GM21619 (cell line): ENCODE measurements around the gene WWP2.
"Not testable (repeated sequence)": the region's sequence is repeated elsewhere in the genome, so short reads cannot be mapped to it uniquely, and the experiment has no call there.

Experiments used
- ATAC-seq: cut with Tn5 transposase; IDR thresholded peaks from one replicate; pipeline ENCODE4 v1.9.1; 2021; ENCODE audit not compliant: unreplicated experiment

Gene WWP2

GRCh38 chr16:69793526-69793925, 31.4 kb downstream of the WWP2 start:
- ATAC-seq, result no peak

- no peak for ATAC-seq
These were observed 32.4 kb downstream of the WWP2 start for GRCh38 chr16:69794486-69794885.

- ATAC-seq, result no peak
These were observed 34.4 kb downstream of the WWP2 start for GRCh38 chr16:69796285-69797118.

GRCh38 chr16:69798466-69798865, 36.3 kb downstream of the WWP2 start:
- no peak for ATAC-seq

GRCh38 chr16:69799611-69800031, 37.5 kb downstream of the WWP2 start:
- ATAC-seq, result no peak

- no peak for ATAC-seq
These were observed 42.2 kb downstream of the WWP2 start for GRCh38 chr16:69804297-69804696.

GRCh38 chr16:69806776-69807175, 44.6 kb downstream of the WWP2 start:
- ATAC-seq, result not testable (repeated sequence)

- ATAC-seq, result no peak
These were observed 50.5 kb downstream of the WWP2 start for GRCh38 chr16:69812688-69813014.

GRCh38 chr16:69814078-69814477, 51.9 kb downstream of the WWP2 start:
- ATAC-seq, result no peak

- no peak for ATAC-seq
These were observed 52.4 kb downstream of the WWP2 start for GRCh38 chr16:69814561-69814960.

- not testable (repeated sequence) for ATAC-seq
These were observed 53.2 kb downstream of the WWP2 start for GRCh38 chr16:69815216-69815883.

- no peak for ATAC-seq
These were observed 54.9 kb downstream of the WWP2 start for GRCh38 chr16:69816996-69817395.

GRCh38 chr16:69818891-69819545, 56.9 kb downstream of the WWP2 start:
- ATAC-seq, result no peak

- ATAC-seq, result no peak
These were observed 58.9 kb downstream of the WWP2 start for GRCh38 chr16:69820926-69821541.

- no peak for ATAC-seq
These were observed 59.7 kb downstream of the WWP2 start for GRCh38 chr16:69821844-69822173.

- ATAC-seq, result no peak
These were observed 60.2 kb downstream of the WWP2 start for GRCh38 chr16:69822174-69822935.

GRCh38 chr16:69823831-69824563, 61.9 kb downstream of the WWP2 start:
- peak; percentile 90 for ATAC-seq

GRCh38 chr16:69824564-69825142, 62.5 kb downstream of the WWP2 start:
- ATAC-seq, result not testable (repeated sequence)

- no peak for ATAC-seq
These were observed 65.4 kb downstream of the WWP2 start for GRCh38 chr16:69827524-69827923.

- ATAC-seq, result no peak
These were observed 67.2 kb downstream of the WWP2 start for GRCh38 chr16:69829338-69829737.
